H9 (cell line): Measurements from ENCODE around the gene FRS3. TPM values are rescaled to one million over a fixed set of nuclear protein-coding genes. Genes with fewer than 3 reads are reported as not detected.
A peak's percentile ranks its signal among the peaks of the same experiment; 100 is the strongest.
"Not testable (repeated sequence)": the region's sequence is repeated elsewhere in the genome, so short reads cannot be mapped to it uniquely, and the experiment has no call there.

ENCODE experiments used
- DNase-seq: peaks from one replicate; pipeline ENCODE4 v3.0.0-alpha.2; 2017
- H2AFZ ChIP-seq: one replicate; pipeline ENCODE4 v1.6.1; 2013; ENCODE audit warnings: mild to moderate bottlenecking, low read length, control low read depth, moderate library complexity
- H2AK5ac ChIP-seq: 2 replicates; pipeline ENCODE4 v1.6.1; 2013; ENCODE audit warnings: low read length, control low read depth, mixed read lengths; ENCODE audit not compliant: insufficient read length
- H2BK120ac ChIP-seq: one replicate; pipeline ENCODE4 v1.6.1; 2013; ENCODE audit warnings: low read depth, mild to moderate bottlenecking, low read length, control low read depth, inconsistent platforms; ENCODE audit not compliant: poor library complexity, severe bottlenecking
- H2BK12ac ChIP-seq: 2 replicates; pipeline ENCODE4 v1.6.1; 2013; ENCODE audit warnings: low read length, control low read depth, mixed read lengths, low read depth; ENCODE audit not compliant: insufficient read length
- H2BK15ac ChIP-seq: 2 replicates; pipeline ENCODE4 v1.6.1; 2013; ENCODE audit warnings: low read depth, low read length, control low read depth
- H2BK20ac ChIP-seq: one replicate; pipeline ENCODE4 v1.6.1; 2013; ENCODE audit warnings: low read depth, mild to moderate bottlenecking, low read length, control low read depth, inconsistent platforms; ENCODE audit not compliant: poor library complexity, severe bottlenecking
- H2BK5ac ChIP-seq: 2 replicates; pipeline ENCODE4 v1.6.1; 2013; ENCODE audit warnings: low read length, control low read depth, mixed read lengths; ENCODE audit not compliant: insufficient read length
- H3K14ac ChIP-seq: 2 replicates; pipeline ENCODE4 v1.6.1; 2013; ENCODE audit warnings: low read length, control low read depth; ENCODE audit not compliant: insufficient read depth
- H3K18ac ChIP-seq: 2 replicates; pipeline ENCODE4 v1.6.1; 2013; ENCODE audit warnings: low read depth, mild to moderate bottlenecking, mixed read lengths, low read length, control low read depth; ENCODE audit not compliant: insufficient read length
- H3K23ac ChIP-seq: 2 replicates; pipeline ENCODE4 v1.6.1; 2013; ENCODE audit warnings: low read length, control low read depth, mixed read lengths, low read depth; ENCODE audit not compliant: insufficient read length
- H3K23me2 ChIP-seq: 2 replicates; pipeline ENCODE4 v1.6.1; 2013; ENCODE audit warnings: low read depth, mild to moderate bottlenecking, mixed read lengths, low read length, control low read depth; ENCODE audit not compliant: insufficient read length, poor library complexity, severe bottlenecking
- H3K27ac ChIP-seq: 2 replicates; pipeline ENCODE4 v1.5.1; 2013; ENCODE audit warnings: low read length, control low read depth, mixed read lengths, low read depth; ENCODE audit not compliant: insufficient read length
- H3K27me3 ChIP-seq: 2 replicates; pipeline ENCODE4 v1.6.1; 2013; ENCODE audit warnings: low read length, control low read depth, inconsistent platforms; ENCODE audit not compliant: insufficient read depth
- H3K4ac ChIP-seq: 2 replicates; pipeline ENCODE4 v1.6.1; 2013; ENCODE audit warnings: low read depth, mild to moderate bottlenecking, control low read depth, inconsistent platforms, low read length, moderate library complexity
- H3K4me1 ChIP-seq: 2 replicates; pipeline ENCODE4 v1.6.1; 2013; ENCODE audit warnings: low read length, control low read depth, inconsistent platforms; ENCODE audit not compliant: insufficient read depth
- H3K4me2 ChIP-seq: 2 replicates; pipeline ENCODE4 v1.6.1; 2013; ENCODE audit warnings: low read length, control low read depth, mixed read lengths; ENCODE audit not compliant: insufficient read length, insufficient read depth
- H3K56ac ChIP-seq: 2 replicates; pipeline ENCODE4 v1.6.1; 2013; ENCODE audit warnings: low read depth, mild to moderate bottlenecking, mixed read lengths, low read length, control low read depth; ENCODE audit not compliant: insufficient read length
- H3K79me1 ChIP-seq: 2 replicates; pipeline ENCODE4 v1.6.1; 2013; ENCODE audit warnings: low read depth, mild to moderate bottlenecking, moderate library complexity, low read length, control low read depth, inconsistent platforms; ENCODE audit not compliant: insufficient read depth, poor library complexity, severe bottlenecking
- H3K79me2 ChIP-seq: 2 replicates; pipeline ENCODE4 v1.6.1; 2013; ENCODE audit warnings: low read length, control low read depth, inconsistent platforms; ENCODE audit not compliant: insufficient read depth
- H3K9ac ChIP-seq: 2 replicates; pipeline ENCODE4 v1.6.1; 2013; ENCODE audit warnings: low read length, control low read depth, mixed read lengths; ENCODE audit not compliant: insufficient read length; ENCODE audit errors: extremely low read depth
- H3K9me3 ChIP-seq: one replicate; pipeline ENCODE4 v1.6.1; 2013; ENCODE audit warnings: low read depth, low read length, inconsistent platforms; ENCODE audit not compliant: control insufficient read depth
- H3T11ph ChIP-seq: one replicate; pipeline ENCODE4 v1.6.1; 2013; ENCODE audit warnings: mild to moderate bottlenecking, low read length, control low read depth, inconsistent platforms
- H4K20me1 ChIP-seq: one replicate; pipeline ENCODE4 v1.6.1; 2013; ENCODE audit not compliant: control insufficient read depth, insufficient read length, insufficient read depth
- H4K5ac ChIP-seq: 2 replicates; pipeline ENCODE4 v1.6.1; 2013; ENCODE audit warnings: low read depth, mild to moderate bottlenecking, mixed read lengths, low read length, control low read depth; ENCODE audit not compliant: insufficient read length
- H4K8ac ChIP-seq: replicated peaks from 2 replicates; pipeline ENCODE4 v1.6.1; 2013; ENCODE audit warnings: low read length, control low read depth, mixed read lengths, low read depth; ENCODE audit not compliant: insufficient read length
- H4K91ac ChIP-seq: 2 replicates; pipeline ENCODE4 v1.6.1; 2013; ENCODE audit warnings: low read depth, mild to moderate bottlenecking, moderate library complexity, mixed read lengths, low read length, control low read depth; ENCODE audit not compliant: insufficient read length
- H3K27ac Mint-ChIP-seq, 3 experiments: 2 replicates in 2 of 3; 3 replicates in 1 of 3; pipeline ENCODE4 v1.8.0; 2020 to 2021; ENCODE audit warnings: mixed read lengths in 3 of 3, mild to moderate bottlenecking in 1 of 3, moderate library complexity in 1 of 3
- H3K27me3 Mint-ChIP-seq: 2 replicates; pipeline ENCODE4 v1.8.0; 2021; ENCODE audit warnings: low read depth, mild to moderate bottlenecking, moderate library complexity, mixed read lengths
- H3K36me3 Mint-ChIP-seq, 3 experiments: 2 replicates in 2 of 3; 3 replicates in 1 of 3; pipeline ENCODE4 v1.8.0; 2020 to 2021; ENCODE audit warnings: low read depth in 3 of 3, mixed read lengths in 3 of 3; ENCODE audit not compliant: insufficient read depth in 1 of 3
- H3K4me1 Mint-ChIP-seq, 2 experiments: 2 replicates each; pipeline ENCODE4 v1.8.0; 2020; ENCODE audit warnings: mixed read lengths in 2 of 2
- H3K4me3 Mint-ChIP-seq, 2 experiments: 2 replicates in 1 of 2; 3 replicates in 1 of 2; pipeline ENCODE4 v1.8.0; 2020 to 2021; ENCODE audit warnings: mild to moderate bottlenecking in 2 of 2, mixed read lengths in 2 of 2, moderate library complexity in 1 of 2
- H3K9me3 Mint-ChIP-seq, 2 experiments: 2 replicates in 1 of 2; 3 replicates in 1 of 2; pipeline ENCODE4 v1.8.0; 2020; ENCODE audit warnings: mild to moderate bottlenecking in 2 of 2, mixed read lengths in 2 of 2, moderate library complexity in 1 of 2
- WGBS: extraction: QIAGEN DNeasy Blood & Tissue Kit; methylation state at CpG from one replicate; pipeline ENCODE4 v1.1.7; 2013; ENCODE audit warnings: missing lambda C conversion rate, low lambda C conversion rate, mixed read lengths; ENCODE audit not compliant: insufficient read length; ENCODE audit errors: extremely low coverage; 5-methylcytosine and 5-hydroxymethylcytosine counted together
- total RNA-seq: library from RNA; stranded (reverse); gene quantifications from 2 replicates; pipeline ENCODE4 v1.2.1, GENCODE V29; 2021
- TF ChIP-seq, protein P1 (sequence below): fragments of 200-600 bp; sonication (generic); conservative IDR thresholded peaks from 3 replicates; pipeline ENCODE4 v1.8.0; 2021; ENCODE audit warnings: antibody characterized with exemption, mild to moderate bottlenecking

The FRS3 gene
- total RNA-seq, 1 experiment from 2014 or later: 4.8 TPM

DNA sequence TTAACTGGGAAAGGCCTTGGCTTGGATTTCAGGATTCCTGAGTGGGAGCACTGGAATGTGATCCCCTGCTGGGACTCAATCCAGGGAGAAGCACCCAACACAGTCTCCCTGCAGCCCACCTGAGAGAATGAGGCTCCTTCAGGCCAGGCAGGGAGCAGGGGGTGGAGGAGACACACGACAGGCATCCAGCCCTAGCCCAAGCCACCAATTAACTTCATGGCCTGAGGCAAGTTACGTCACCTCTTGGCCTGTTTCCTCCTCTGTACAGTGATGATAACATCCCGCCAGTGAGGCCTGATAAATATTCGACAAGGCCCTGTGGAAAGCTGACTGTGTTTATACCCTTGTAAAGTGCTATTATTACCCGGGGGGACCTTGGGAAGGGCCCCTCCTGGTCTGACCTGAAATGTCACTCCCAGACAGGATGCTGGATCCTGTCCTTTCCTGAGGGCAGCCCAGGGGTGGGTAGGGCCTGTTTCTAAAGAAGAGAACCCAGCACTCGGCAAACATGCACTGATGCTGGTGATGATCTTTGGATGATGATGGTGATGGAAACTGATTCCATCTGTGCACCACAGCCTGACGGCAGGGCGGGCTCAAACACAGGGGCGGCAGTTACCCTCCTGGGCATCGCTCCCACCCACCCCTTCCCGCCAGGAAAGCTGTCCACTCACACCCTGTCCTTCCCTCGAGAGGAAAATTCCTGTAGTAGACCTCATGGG lies 12.4 kb downstream of the FRS3 start:
- no peak overlapping the region for H2BK12ac ChIP-seq
- H3T11ph ChIP-seq: no peak overlapping the region
- no peak overlapping the region for H3K14ac ChIP-seq
- H4K8ac ChIP-seq: no peak overlapping the region
- no peak overlapping the region for H3K4me2 ChIP-seq
- no peaks in the 10 kb centered on the region for H4K20me1 ChIP-seq
- no CpG with 5 or more reads among the region's 12 CpGs for WGBS
- no peak overlapping the region for H3K27ac ChIP-seq
- no peak overlapping the region for H2BK120ac ChIP-seq
- no peak overlapping the region for H3K18ac ChIP-seq
- H3K27me3 ChIP-seq: no peaks in the 10 kb centered on the region
- Mint-ChIP-seq H3K36me3 (peaks cover 3 to 17% (median 17%) of the 10 kb centered on the region in 3 experiments; a peak in 6 of 7 replicates), H3K27ac (peak overlapping the region in 1 of 3 experiments; percentile 37; a peak in 2 of 7 replicates), H3K27me3 (peaks cover 5% of the 10 kb centered on the region; the same call in 1 of the 2 replicates), H3K4me3 (no peak overlapping the region), H3K4me1 (peaks cover 5 to 19% of the 10 kb centered on the region in 2 experiments; a peak in 3 of 4 replicates), H3K9me3 (no peaks in the 10 kb centered on the region; a peak in 1 of 5 replicates)
- H2AFZ ChIP-seq: no peak overlapping the region
- H3K56ac ChIP-seq: no peak overlapping the region
- no peaks in the 10 kb centered on the region for H3K4me1 ChIP-seq
- no peaks in the 10 kb centered on the region for H3K79me1 ChIP-seq
- TF ChIP-seq, protein P1, sequence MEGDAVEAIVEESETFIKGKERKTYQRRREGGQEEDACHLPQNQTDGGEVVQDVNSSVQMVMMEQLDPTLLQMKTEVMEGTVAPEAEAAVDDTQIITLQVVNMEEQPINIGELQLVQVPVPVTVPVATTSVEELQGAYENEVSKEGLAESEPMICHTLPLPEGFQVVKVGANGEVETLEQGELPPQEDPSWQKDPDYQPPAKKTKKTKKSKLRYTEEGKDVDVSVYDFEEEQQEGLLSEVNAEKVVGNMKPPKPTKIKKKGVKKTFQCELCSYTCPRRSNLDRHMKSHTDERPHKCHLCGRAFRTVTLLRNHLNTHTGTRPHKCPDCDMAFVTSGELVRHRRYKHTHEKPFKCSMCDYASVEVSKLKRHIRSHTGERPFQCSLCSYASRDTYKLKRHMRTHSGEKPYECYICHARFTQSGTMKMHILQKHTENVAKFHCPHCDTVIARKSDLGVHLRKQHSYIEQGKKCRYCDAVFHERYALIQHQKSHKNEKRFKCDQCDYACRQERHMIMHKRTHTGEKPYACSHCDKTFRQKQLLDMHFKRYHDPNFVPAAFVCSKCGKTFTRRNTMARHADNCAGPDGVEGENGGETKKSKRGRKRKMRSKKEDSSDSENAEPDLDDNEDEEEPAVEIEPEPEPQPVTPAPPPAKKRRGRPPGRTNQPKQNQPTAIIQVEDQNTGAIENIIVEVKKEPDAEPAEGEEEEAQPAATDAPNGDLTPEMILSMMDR: no peak
- H4K5ac ChIP-seq: no peak overlapping the region
- H3K9ac ChIP-seq: no peak overlapping the region
- H3K9me3 ChIP-seq: no peaks in the 10 kb centered on the region
- no peak overlapping the region for H4K91ac ChIP-seq
- DNase-seq: no peak
- no peak overlapping the region for H2AK5ac ChIP-seq
- H2BK20ac ChIP-seq: no peak overlapping the region
- H3K23me2 ChIP-seq: no peaks in the 10 kb centered on the region
- H3K79me2 ChIP-seq: no peaks in the 10 kb centered on the region
- H3K4ac ChIP-seq: no peak overlapping the region
- no peak overlapping the region for H2BK15ac ChIP-seq
- no peak overlapping the region for H3K23ac ChIP-seq
- H2BK5ac ChIP-seq: no peak overlapping the region

DNA sequence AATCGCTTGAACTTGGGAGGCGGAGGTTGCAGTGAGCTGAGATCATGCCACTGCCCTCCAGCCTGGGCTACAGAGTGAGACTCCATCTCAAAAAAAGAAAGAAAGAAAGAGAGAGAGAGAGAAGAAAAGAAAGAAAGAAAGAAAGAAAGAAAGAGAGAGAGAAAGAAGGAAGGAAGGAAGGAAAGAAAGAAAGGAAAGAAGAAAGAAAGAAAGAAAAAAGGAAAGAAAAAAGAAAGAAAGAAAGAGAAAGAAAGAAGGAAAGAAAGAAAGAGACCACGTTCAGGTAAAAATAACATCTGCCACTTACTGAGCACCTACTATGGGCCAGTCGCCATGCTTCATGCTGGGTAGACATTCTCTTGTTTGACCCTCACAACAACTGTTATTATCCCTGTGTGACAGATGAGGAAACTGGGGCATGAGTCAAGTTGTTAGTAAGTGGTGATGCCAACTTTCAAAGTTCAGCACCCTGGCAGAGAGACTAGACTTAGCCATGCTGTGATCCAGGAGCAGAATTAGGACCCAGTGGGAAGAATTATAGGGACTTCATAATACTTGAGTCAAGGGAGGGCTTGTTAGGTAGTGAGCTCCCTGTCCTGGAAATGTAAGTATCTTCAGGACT lies 13.5 kb downstream of the FRS3 start:
- H3K27me3 ChIP-seq, H3K27ac Mint-ChIP-seq, H3K23ac ChIP-seq, H2BK5ac ChIP-seq, H3K14ac ChIP-seq, DNase-seq, H3K27ac ChIP-seq, H3K56ac ChIP-seq, H4K5ac ChIP-seq, H3K23me2 ChIP-seq, H3K79me2 ChIP-seq, H3K4me1 ChIP-seq, H3K4ac ChIP-seq, H3K27me3 Mint-ChIP-seq, H3K9me3 ChIP-seq, H3K9ac ChIP-seq, H4K20me1 ChIP-seq, H4K91ac ChIP-seq, H2BK12ac ChIP-seq, H3K4me3 Mint-ChIP-seq, H2AK5ac ChIP-seq, H4K8ac ChIP-seq, H3K4me2 ChIP-seq, H2BK20ac ChIP-seq, H2BK120ac ChIP-seq, H2AFZ ChIP-seq, H3T11ph ChIP-seq, H3K36me3 Mint-ChIP-seq, H3K18ac ChIP-seq, H3K9me3 Mint-ChIP-seq, H2BK15ac ChIP-seq, H3K79me1 ChIP-seq: not testable (repeated sequence)
- WGBS: no CpG with 5 or more reads among the region's 4 CpGs
- H3K4me1 Mint-ChIP-seq: peaks cover 5 to 19% of the 10 kb centered on the region in 2 experiments; a peak in 3 of 4 replicates
